GM15510 (cell line): Measurements from ENCODE around the gene MAGEB3.

Source experiments
- POLR2A ChIP-seq: IDR thresholded peaks from 3 replicates; pipeline ENCODE4 v1.6.1; 2011; ENCODE audit warnings: borderline replicate concordance; ENCODE audit not compliant: insufficient read length; ENCODE audit errors: extremely low read depth

Gene MAGEB3

DNA sequence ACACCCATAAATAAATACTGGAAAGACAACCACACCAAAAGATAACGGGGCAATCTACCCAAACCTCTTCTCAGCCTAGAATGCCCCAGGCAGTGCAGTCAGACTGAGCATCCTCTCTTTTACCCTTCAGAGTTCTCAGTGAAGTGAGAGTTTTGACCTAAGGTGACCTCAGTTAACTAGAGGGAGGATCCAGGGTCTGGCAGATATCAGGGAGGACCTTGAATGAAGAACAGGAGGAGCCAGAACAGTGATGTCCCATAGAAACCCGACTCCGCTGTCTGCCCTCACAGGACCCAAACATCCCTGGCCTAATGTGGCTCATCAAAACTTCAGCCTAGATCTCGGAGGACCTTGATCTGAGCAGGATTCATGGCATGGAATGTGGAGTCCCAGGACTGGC is at the start of gene MAGEB3:
MAGEB3 (plus strand) TSS at position 263 of the 400 bp plus-strand sequence. CDS start 5,268 bp downstream, outside the sequence.
- no peak for TF ChIP-seq POLR2A

DNA sequence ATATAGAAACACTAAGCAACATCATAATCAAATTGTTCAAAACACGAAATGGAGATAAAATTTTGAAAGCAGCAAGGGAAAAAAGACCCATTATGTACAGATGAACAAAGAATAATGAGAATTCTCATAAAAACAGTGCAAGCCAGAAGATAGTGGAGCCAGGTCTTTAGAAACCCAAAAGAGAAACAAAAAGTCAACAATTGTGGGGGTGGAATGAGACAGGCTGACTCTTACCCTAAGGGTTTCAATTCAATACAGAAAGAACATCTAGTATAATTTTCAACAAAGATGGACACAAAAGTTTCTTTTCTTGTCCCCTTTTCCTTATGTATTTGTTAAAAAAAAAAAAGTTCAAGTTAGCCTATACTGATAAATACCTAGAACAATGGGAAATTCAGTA is 49.1 kb upstream of the MAGEB3 start:
- no peak for TF ChIP-seq POLR2A

DNA sequence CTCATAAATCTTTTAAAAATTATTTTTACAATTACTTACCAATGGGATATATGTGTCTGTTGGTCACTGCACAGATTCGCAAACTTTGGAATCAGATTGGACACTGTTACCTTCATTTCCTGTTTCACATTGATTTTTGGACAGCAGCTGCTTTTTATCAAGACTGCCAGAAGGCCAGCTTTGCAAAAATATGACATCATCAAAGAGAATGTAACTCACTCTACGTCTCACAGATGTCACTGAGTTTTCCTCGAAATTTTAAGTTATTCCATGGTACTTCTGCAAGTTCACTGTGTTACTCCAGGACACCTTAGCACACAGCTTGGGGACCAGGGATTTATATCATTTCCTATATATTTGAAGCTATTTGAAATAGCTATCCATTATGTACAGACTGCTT is 46.9 kb upstream of the MAGEB3 start:
- no peak for TF ChIP-seq POLR2A

GRCh38 chrX:30190426-30190825 is 40.0 kb upstream of the MAGEB3 start:
- TF ChIP-seq POLR2A = no peak

- TF ChIP-seq POLR2A = no peak
Observed at GRCh38 chrX:30196322-30196721, 34.1 kb upstream of the MAGEB3 start.

- TF ChIP-seq POLR2A = no peak
Observed at GRCh38 chrX:30212172-30212571, 18.3 kb upstream of the MAGEB3 start.

GRCh38 chrX:30215357-30215843 is 15.1 kb upstream of the MAGEB3 start, which contains the start of gene MAGEB2:
MAGEB2 (plus strand) TSS chrX:30215563; CDS start chrX:30218581, 3,018 bp downstream.
- no peak for TF ChIP-seq POLR2A

DNA sequence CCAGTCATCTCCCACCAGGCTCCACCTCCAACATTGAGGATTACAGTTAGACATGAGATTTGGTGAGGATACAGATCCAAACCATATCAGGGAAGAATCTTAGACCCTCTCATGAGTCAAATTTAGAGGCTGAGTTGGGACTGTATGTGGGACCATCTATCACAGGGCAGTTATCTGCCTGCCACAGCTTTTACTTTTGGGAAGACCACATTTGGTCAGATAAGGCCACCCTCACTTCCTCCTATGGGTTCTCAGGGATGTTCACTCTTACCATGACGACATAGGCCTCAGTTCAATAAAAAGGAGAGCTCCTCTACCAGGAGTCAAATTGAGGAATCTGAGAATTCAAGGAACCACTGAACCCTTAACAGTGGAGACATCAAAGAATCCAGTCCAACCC is 13.0 kb upstream of the MAGEB3 start:
- TF ChIP-seq POLR2A = no peak

DNA sequence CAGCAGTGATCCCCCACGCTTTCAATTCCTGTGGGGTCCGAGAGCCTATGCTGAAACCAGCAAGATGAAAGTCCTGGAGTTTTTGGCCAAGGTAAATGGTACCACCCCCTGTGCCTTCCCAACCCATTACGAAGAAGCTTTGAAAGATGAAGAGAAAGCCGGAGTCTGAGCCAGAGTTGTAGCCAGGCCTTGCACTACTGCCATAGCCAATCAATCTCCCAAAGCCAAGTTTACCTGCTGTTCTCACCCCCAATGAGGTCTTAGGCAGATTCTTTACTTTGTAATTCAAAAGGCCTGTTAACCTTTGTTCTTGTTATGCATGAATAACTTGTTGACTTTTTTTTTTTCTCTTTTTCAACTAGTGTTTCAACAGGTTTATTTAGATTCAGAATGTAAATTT is 11.1 kb upstream of the MAGEB3 start:
- no peak for TF ChIP-seq POLR2A

DNA sequence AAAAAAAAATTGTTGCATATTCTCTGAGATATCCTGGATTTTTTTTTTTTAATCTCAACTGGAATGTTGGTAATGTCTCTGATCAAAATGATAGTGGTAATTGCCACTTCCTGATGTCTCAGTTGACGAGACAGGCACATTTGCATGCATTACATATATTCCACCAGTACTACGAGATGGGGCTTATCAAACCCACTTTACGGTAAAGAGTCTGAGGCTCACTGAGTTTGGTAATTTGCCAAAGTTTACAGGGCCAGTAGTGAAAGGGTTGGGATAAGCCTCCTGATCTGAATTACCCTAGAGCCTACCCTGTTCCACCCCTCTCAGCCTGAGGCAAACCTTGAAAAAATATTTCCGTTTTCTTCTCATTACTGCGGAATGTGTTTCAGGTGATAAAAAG is 9.8 kb upstream of the MAGEB3 start:
- no peak for TF ChIP-seq POLR2A

GRCh38 chrX:30224536-30224935 is 5.9 kb upstream of the MAGEB3 start:
- no peak for TF ChIP-seq POLR2A

DNA sequence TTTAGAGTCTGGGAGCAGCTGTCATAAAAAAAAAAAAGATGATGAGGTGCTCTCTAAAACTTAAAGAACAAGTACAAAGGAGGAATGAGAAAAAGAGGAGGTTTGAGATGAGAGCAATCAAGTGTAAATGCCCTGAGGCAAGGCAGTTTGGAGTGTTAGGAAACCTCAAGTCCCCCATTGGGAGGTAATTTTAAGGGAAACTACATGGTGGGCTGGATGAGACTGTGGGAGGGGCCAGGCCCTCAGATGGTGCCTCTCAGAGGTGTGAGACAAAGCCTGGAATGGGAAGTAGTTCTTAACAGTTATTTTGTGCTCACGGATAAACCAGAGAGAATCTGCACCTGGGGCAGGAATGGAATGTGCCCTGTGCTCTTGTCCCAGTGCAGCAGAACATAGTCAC is 1.9 kb upstream of the MAGEB3 start:
- TF ChIP-seq POLR2A = no peak

GRCh38 chrX:30241724-30242415 is 11.4 kb downstream of the MAGEB3 start, which contains the start of gene MAGEB4:
MAGEB4 (plus strand) TSS chrX:30242000; CDS start chrX:30242136, 136 bp downstream.
- TF ChIP-seq POLR2A = no peak

- TF ChIP-seq POLR2A = no peak
Observed at GRCh38 chrX:30246769-30247489, 16.5 kb downstream of the MAGEB3 start, which contains the start of gene MAGEB1. MAGEB1 (plus strand) TSS chrX:30247146; CDS start chrX:30250494, 3,348 bp downstream.

GRCh38 chrX:30248854-30249253 is 18.4 kb downstream of the MAGEB3 start:
- TF ChIP-seq POLR2A = no peak

DNA sequence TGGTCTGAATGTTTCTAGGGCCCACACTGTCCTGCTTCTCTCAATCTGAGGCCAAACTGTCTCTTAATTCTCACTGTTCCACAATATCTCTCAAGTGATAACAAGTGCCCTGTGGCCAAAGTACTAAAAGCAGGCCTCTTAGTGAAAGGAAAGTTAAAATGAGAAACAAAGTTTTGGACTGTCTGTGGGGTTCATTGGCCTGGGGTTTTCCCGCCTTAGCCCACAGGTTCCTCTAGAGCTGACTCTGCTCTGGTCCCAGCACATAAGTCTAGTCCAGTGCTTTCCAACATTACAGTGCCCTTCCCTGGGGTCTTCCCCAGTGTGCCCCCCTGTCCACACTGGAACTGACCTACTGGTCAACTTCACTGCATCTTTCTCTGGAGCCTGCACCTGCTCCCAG is 22.8 kb downstream of the MAGEB3 start:
- TF ChIP-seq POLR2A = no peak

- no peak for TF ChIP-seq POLR2A
Observed at GRCh38 chrX:30259927-30260326, 29.5 kb downstream of the MAGEB3 start.

- TF ChIP-seq POLR2A = no peak
Observed at GRCh38 chrX:30261012-30261411, 30.6 kb downstream of the MAGEB3 start.
